HepG2 (cell line): ENCODE measurements around the gene DNAJC4. TPM values are rescaled to one million over a fixed set of nuclear protein-coding genes. Genes with fewer than 3 reads are reported as not detected.

Experiments
- ATAC-seq: fragments of 200-7000 bp; cut with Tn5 transposase; 3 replicates; pipeline ENCODE4 v1.9.1; 2020; ENCODE audit warnings: mild to moderate bottlenecking, moderate library complexity
- BruUV-seq: library from RNA; stranded (reverse); fragments of 400-500 nt; replicated peaks from 2 replicates; lab custom pipeline; 2021; lab: Mats Ljungman, UMichigan
- CTCF ChIA-PET: fragments of 300-600 bp; formaldehyde crosslinking; extraction: SDS; loops from one replicate; lab custom pipeline; 2021; ENCODE audit warnings: low total read pairs, inconsistent platforms, low intra/inter-chr PET ratio; lab: Yijun Ruan, JAX
- POLR2A ChIA-PET: fragments of 350-600 bp; sonication (Branson Sonifier 250); formaldehyde crosslinking; loops from one replicate; lab custom pipeline; 2020; ENCODE audit warnings: antibody characterized with exemption, inconsistent platforms; lab: Yijun Ruan, JAX
- DNase-seq: peaks from one replicate; pipeline ENCODE4 v3.0.0-alpha.2; 2015; ENCODE audit warnings: low spot score
- FAIRE-seq: peaks from 3 replicates; lab custom pipeline; 2011; peaks lifted over from hg19 to GRCh38; lab: Jason Lieb, UNC
- H2AFZ ChIP-seq: one replicate; pipeline ENCODE4 v1.6.1; 2011; ENCODE audit warnings: low read length, inconsistent platforms
- H3K27ac ChIP-seq: fragments of 300-600 bp; 3 replicates; pipeline ENCODE4 v1.8.0; 2011; ENCODE audit warnings: mixed run types, mild to moderate bottlenecking, mixed read lengths, low read length, inconsistent platforms; ENCODE audit not compliant: insufficient read depth; ENCODE audit errors: extremely low read length
- H3K27me3 ChIP-seq, 2 experiments: fragments of 200-600 bp in 1 of 2; 2 replicates in 1 of 2; 3 replicates in 1 of 2; pipeline versions ENCODE4 v1.6.0 to v1.8.0; 2011; ENCODE audit warnings: low read length in 2 of 2, mild to moderate bottlenecking in 2 of 2, moderate library complexity in 2 of 2, inconsistent platforms in 1 of 2; ENCODE audit not compliant: insufficient read depth in 2 of 2, control insufficient read depth in 1 of 2
- H3K36me3 ChIP-seq, 2 experiments: fragments of 200-600 bp in 1 of 2; replicated peaks in 1 of 2; 2 replicates in 1 of 2; 3 replicates in 1 of 2; pipeline versions ENCODE4 v1.5.1 to v1.8.0; 2011; ENCODE audit warnings: low read length in 2 of 2, inconsistent platforms in 1 of 2; ENCODE audit not compliant: insufficient read depth in 2 of 2, control insufficient read depth in 1 of 2
- H3K4me1 ChIP-seq: 2 replicates; pipeline ENCODE4 v1.5.1; 2012; ENCODE audit warnings: low read length, inconsistent platforms; ENCODE audit not compliant: insufficient read depth
- H3K4me2 ChIP-seq: 2 replicates; pipeline ENCODE4 v1.6.0; 2011; ENCODE audit warnings: low read depth, low read length, inconsistent platforms
- H3K4me3 ChIP-seq, 3 experiments: fragments of 200-600 bp in 1 of 3; sonication (generic), shearing (Covaris generic) in 1 of 3; replicated peaks in 1 of 3; 2 replicates each; pipeline ENCODE4 v1.5.1; 2011 to 2016; ENCODE audit warnings: low read length in 3 of 3, inconsistent platforms in 2 of 3, low read depth in 2 of 3, mild to moderate bottlenecking in 2 of 3, control low read depth in 1 of 3, mixed read lengths in 1 of 3; ENCODE audit not compliant: insufficient read depth in 1 of 3
- H3K79me2 ChIP-seq: one replicate; pipeline ENCODE4 v1.6.1; 2011; ENCODE audit warnings: low read length, inconsistent platforms; ENCODE audit not compliant: insufficient read depth
- H3K9ac ChIP-seq: 2 replicates; pipeline ENCODE4 v1.6.0; 2011; ENCODE audit warnings: mild to moderate bottlenecking, low read depth, low read length, inconsistent platforms; ENCODE audit not compliant: insufficient read depth
- H3K9me3 ChIP-seq: 2 replicates; pipeline ENCODE4 v1.5.1; 2012; ENCODE audit warnings: mild to moderate bottlenecking, low read length
- H4K20me1 ChIP-seq: 2 replicates; pipeline ENCODE4 v1.6.0; 2011; ENCODE audit warnings: inconsistent platforms, mild to moderate bottlenecking, low read length, moderate library complexity; ENCODE audit not compliant: insufficient read depth
- ATF7-NPFF ChIP-seq: sonication (generic); formaldehyde crosslinking; IDR thresholded peaks from 2 replicates; pipeline ENCODE4 v1.8.1; 2023; ENCODE audit warnings: mild to moderate bottlenecking, low read depth, missing genetic modification reagents, moderate library complexity
- KDM5A ChIP-seq: fragments of 200-600 bp; sonication (generic); IDR thresholded peaks from 2 replicates; pipeline ENCODE4 v1.7.0; 2018; ENCODE audit warnings: antibody characterized with exemption, mild to moderate bottlenecking, low read length, borderline replicate concordance
- MYC ChIP-seq: sonication (generic); formaldehyde crosslinking; IDR thresholded peaks from 2 replicates; pipeline ENCODE4 v1.9.0; 2021; ENCODE audit warnings: missing genetic modification reagents, borderline replicate concordance
- POGK ChIP-seq: sonication (generic); formaldehyde crosslinking; conservative IDR thresholded peaks from 2 replicates; pipeline ENCODE4 v1.8.0; 2022; ENCODE audit warnings: mild to moderate bottlenecking, moderate library complexity, missing genetic modification reagents
- REST ChIP-seq, 2 experiments: IDR thresholded peaks; 2 replicates each; pipeline ENCODE4 v1.6.1; 2011 to 2012; ENCODE audit warnings: low read length in 2 of 2, borderline replicate concordance in 1 of 2, low read depth in 1 of 2, mild to moderate bottlenecking in 1 of 2, moderate library complexity in 1 of 2
- RFX3 ChIP-seq: IDR thresholded peaks from 2 replicates; pipeline ENCODE4 v1.6.1; 2016; ENCODE audit warnings: missing biosample characterization, missing genetic modification reagents
- SRY ChIP-seq: sonication (generic); formaldehyde crosslinking; IDR thresholded peaks from 2 replicates; pipeline ENCODE4 v1.8.0; 2022; ENCODE audit warnings: mild to moderate bottlenecking, missing genetic modification reagents
- THAP8 ChIP-seq: sonication (generic); formaldehyde crosslinking; IDR thresholded peaks from 2 replicates; pipeline ENCODE4 v1.5.1; 2020; ENCODE audit warnings: missing genetic modification reagents, mild to moderate bottlenecking, borderline replicate concordance
- TP53 ChIP-seq: sonication (generic); formaldehyde crosslinking; conservative IDR thresholded peaks from 2 replicates; pipeline ENCODE4 v1.4.0; 2020; ENCODE audit warnings: missing genetic modification reagents
- ZBTB21 ChIP-seq: sonication (generic); formaldehyde crosslinking; IDR thresholded peaks from 2 replicates; pipeline ENCODE4 v1.4.0; 2020; ENCODE audit warnings: missing genetic modification reagents
- ZMYM4 ChIP-seq: sonication (generic); formaldehyde crosslinking; IDR thresholded peaks from 2 replicates; pipeline ENCODE4 v1.8.1; 2023; ENCODE audit warnings: mild to moderate bottlenecking, missing genetic modification reagents
- ZNF343 ChIP-seq: sonication (generic); formaldehyde crosslinking; IDR thresholded peaks from 2 replicates; pipeline ENCODE4 v1.4.0; 2020; ENCODE audit warnings: mild to moderate bottlenecking, missing genetic modification reagents
- ZNF749 ChIP-seq: sonication (generic); formaldehyde crosslinking; IDR thresholded peaks from 2 replicates; pipeline ENCODE4 v1.8.0; 2022; ENCODE audit warnings: mild to moderate bottlenecking, missing genetic modification reagents, moderate library complexity, borderline replicate concordance
- ZSCAN25 ChIP-seq: sonication (generic); formaldehyde crosslinking; IDR thresholded peaks from 2 replicates; pipeline ENCODE4 v1.8.0; 2022; ENCODE audit warnings: mild to moderate bottlenecking, missing genetic modification reagents
- WGBS: methylation state at CpG from one replicate; pipeline ENCODE4 v1.1.6; 2017; ENCODE audit warnings: low lambda C conversion rate; 5-methylcytosine and 5-hydroxymethylcytosine counted together
- in situ Hi-C: cut with HindIII; loops from 2 replicates; pipeline ENCODE4 v1.10.0; 2017; ENCODE audit warnings: low pct_unique_long_range_greater_than_20kb; ENCODE audit not compliant: extremely low pct_ligation_motif_present
- intact Hi-C: fragments of 100-400 bp; cut with micrococcal nuclease; formaldehyde crosslinking; loops from one replicate; pipeline ENCODE4 v1.10.0; 2022; ENCODE audit not compliant: unreplicated experiment
- polyA plus RNA-seq, 8 experiments: library from polyadenylated mRNA; depleted of rRNA in 3 of 8; stranded (reverse) in 7 of 8; unstranded in 1 of 8; fragments of >200 nt; fragmentation: Illumina TruSeq in 4 of 8; extraction: Trizol in 4 of 8; gene quantifications; 2 replicates each; pipeline versions ENCODE4 v1.2.1 to v1.2.3, GENCODE V29; 2011 to 2016; ENCODE audit warnings: low read depth in 4 of 8, missing spikeins in 1 of 8, mixed read lengths in 1 of 8; ENCODE audit not compliant: insufficient read depth in 1 of 8
- total RNA-seq, 5 experiments: library from RNA; depleted of rRNA; stranded (reverse); fragments of >200 nt; fragmentation: Illumina TruSeq; extraction: Trizol; gene quantifications; 2 replicates each; pipeline ENCODE4 v1.2.3, GENCODE V29; 2016; ENCODE audit warnings: low read depth in 1 of 5

The DNAJC4 gene
- total and polyA plus RNA-seq, 2 of the 13 experiments (the other 11 are each of a cell fraction or from before 2014, with no cell fraction given) = 10.3 to 60.8 TPM

- Histone ChIP-seq H3K79me2 (peaks cover 18% of the 10 kb centered on the region), H3K27me3 (no peaks in the 10 kb centered on the region; a peak in 1 of 5 replicates), H3K27ac (peak within 1 kb of the TSS; percentile 91), H2AFZ (no peak within 1 kb of the TSS), H3K9ac (peak within 1 kb of the TSS; percentile 92), H3K4me3 (peak within 1 kb of the TSS; percentile 84 to 93 (median 88)), H3K4me2 (peak within 1 kb of the TSS; percentile 100), H3K9me3 (no peaks in the 10 kb centered on the region), H3K4me1 (peaks cover 66% of the 10 kb centered on the region), H3K36me3 (peaks cover 0 to 11% of the 10 kb centered on the region in 2 experiments; a peak in 3 of 5 replicates), H4K20me1 (no peaks in the 10 kb centered on the region)
- BruUV-seq = TSS peak; percentile 84
- ChIA-PET CTCF (no interaction called here), POLR2A (interaction anchor here (0.6 to 8.3 kb wide), 20 partner anchors 8 to 91 kb away, joined by 3 to 113 read pairs (median 6); partner anchors contain the start of genes BAD, DNAJC4, ESRRA and MACROD1)
- peak; percentile 93 for DNase-seq
- WGBS = 2% methylated on average over 10 of the region's 58 CpGs
- FAIRE-seq = peak; percentile 36
- intact Hi-C loops = loop anchor here (5.0 kb wide), 1 partner anchor 53 kb away; the partner anchor contains the start of gene STIP1
- in situ Hi-C loops = loop anchor here (5.0 kb wide), 1 partner anchor 62 kb away; the partner anchor contains the start of gene CATSPERZ
- peak; percentile 46 for ATAC-seq
- peak; percentile 60; the same call in 1 of the 2 replicates for TF ChIP-seq POGK
- peak in 1 of 2 experiments; percentile 71; a peak in 1 of 4 replicates for TF ChIP-seq REST (IDR thresholded peaks at IDR 0.05; ENCODE audit: borderline replicate concordance in 1 of 2, low read depth in 1 of 2, low read length in 2 of 2)
- TF ChIP-seq SRY = peak; percentile 57; the same call in 1 of the 2 replicates
- TF ChIP-seq ZNF343 (CRISPR knock-in tag) = 0 out of 2 replicates have a peak, but pooled peaks have one; percentile 35
- TF ChIP-seq ZNF749 (CRISPR knock-in tag) = peak; percentile 23; the same call in 1 of the 2 replicates
- TF ChIP-seq ZBTB21 (CRISPR knock-in tag) = 0 out of 2 replicates have a peak, but pooled peaks have one; percentile 8
- peak; percentile 69; the same call in 1 of the 2 replicates for TF ChIP-seq KDM5A
- peak; percentile 76 for TF ChIP-seq MYC
- TF ChIP-seq ATF7-NPFF (CRISPR knock-in tag) = peak; percentile 48; the same call in 1 of the 2 replicates
- TF ChIP-seq ZMYM4 (CRISPR knock-in tag) = peak; percentile 69; the same call in 1 of the 2 replicates
- 0 out of 2 replicates have a peak, but pooled peaks have one; percentile 70 for TF ChIP-seq TP53
- TF ChIP-seq ZSCAN25 (CRISPR knock-in tag) = peak; percentile 29; the same call in 1 of the 2 replicates
- peak; percentile 71; the same call in 1 of the 2 replicates for TF ChIP-seq THAP8 (CRISPR knock-in tag)
- TF ChIP-seq RFX3 (CRISPR knock-in tag) = peak; percentile 20; the same call in 1 of the 2 replicates
Observed at GRCh38 chr11:64240435-64241240, 10.3 kb downstream of the DNAJC4 start, which contains the start of gene FKBP2. FKBP2 (plus strand) TSS chr11:64241095; CDS start chr11:64242388, 1,293 bp downstream.
